SK-N-SH (cell line): Measurements from ENCODE around the gene IQCE.

Experiments used
- CTCF ChIP-seq: fragments of 200-600 bp; sonication (generic); IDR thresholded peaks from 2 replicates; pipeline ENCODE4 v1.6.1; 2017; ENCODE audit warnings: antibody characterized with exemption, mild to moderate bottlenecking, moderate library complexity
- EP300 ChIP-seq, 2 experiments: IDR thresholded peaks; 2 replicates each; pipeline versions ENCODE4 v1.4.0 to v1.6.1; 2012; ENCODE audit warnings: borderline replicate concordance in 1 of 2, low read depth in 1 of 2, low read length in 1 of 2
- NFIC ChIP-seq: IDR thresholded peaks from 2 replicates; pipeline ENCODE4 v1.4.0; 2012; ENCODE audit warnings: borderline replicate concordance
- POLR2AphosphoS5 ChIP-seq: IDR thresholded peaks from 2 replicates; pipeline ENCODE4 v1.6.1; 2012; ENCODE audit warnings: low read depth, low read length

- TF ChIP-seq EP300 (IDR thresholded peaks at IDR 0.05; ENCODE audit: borderline replicate concordance in 1 of 2, low read depth in 1 of 2, low read length in 1 of 2) (no peak), POLR2AphosphoS5 (no peak), NFIC (no peak), CTCF (no peak)
Measured at GRCh38 chr7:2628130-2628482, 69.3 kb downstream of the IQCE start.
